ENCODE data around the gene EMB.
A peak's percentile ranks its signal among the peaks of the same experiment; 100 is the strongest.
"Not testable (repeated sequence)": the region's sequence is repeated elsewhere in the genome, so short reads cannot be mapped to it uniquely, and the experiment has no call there.

EMB gene

GRCh38 chr5:50440651-50441492 lies at the start of gene EMB:
EMB (minus strand) TSS chr5:50441288; CDS start chr5:50441151, 137 bp downstream.
- peak; percentile 66 to 79 for DNase-seq (ENCODE audit: low read depth in 2 of 2)

- not testable (repeated sequence) for DNase-seq (ENCODE audit: low read depth in 2 of 2)
These were observed 48.4 kb upstream of the EMB start for GRCh38 chr5:50489491-50489890.

- DNase-seq (ENCODE audit: low read depth in 2 of 2) = not testable (repeated sequence)
These were observed 37.7 kb upstream of the EMB start for GRCh38 chr5:50478790-50479189.

- no peak for DNase-seq (ENCODE audit: low read depth in 2 of 2)
These were observed 35.5 kb upstream of the EMB start for GRCh38 chr5:50476549-50476948.

GRCh38 chr5:50465015-50465414 lies 23.9 kb upstream of the EMB start:
- DNase-seq (ENCODE audit: low read depth in 2 of 2) = not testable (repeated sequence)

GRCh38 chr5:50463726-50464125 lies 22.6 kb upstream of the EMB start:
- no peak for DNase-seq (ENCODE audit: low read depth in 2 of 2)

GRCh38 chr5:50463047-50463446 lies 22.0 kb upstream of the EMB start:
- DNase-seq (ENCODE audit: low read depth in 2 of 2) = no peak

GRCh38 chr5:50462579-50462978 lies 21.5 kb upstream of the EMB start:
- DNase-seq (ENCODE audit: low read depth in 2 of 2) = not testable (repeated sequence)

GRCh38 chr5:50458372-50458771 lies 17.3 kb upstream of the EMB start:
- not testable (repeated sequence) for DNase-seq (ENCODE audit: low read depth in 2 of 2)

GRCh38 chr5:50449241-50449640 lies 8.2 kb upstream of the EMB start:
- not testable (repeated sequence) for DNase-seq (ENCODE audit: low read depth in 2 of 2)

GRCh38 chr5:50447941-50448340 lies 6.9 kb upstream of the EMB start:
- DNase-seq (ENCODE audit: low read depth in 2 of 2) = no peak

GRCh38 chr5:50447228-50447627 lies 6.1 kb upstream of the EMB start:
- DNase-seq (ENCODE audit: low read depth in 2 of 2) = no peak

GRCh38 chr5:50445296-50445949 lies 4.3 kb upstream of the EMB start:
- DNase-seq (ENCODE audit: low read depth in 2 of 2) = no peak

- not testable (repeated sequence) for DNase-seq (ENCODE audit: low read depth in 2 of 2)
These were observed 1.8 kb upstream of the EMB start for GRCh38 chr5:50442559-50443539.

GRCh38 chr5:50441493-50441955 lies 436 bp upstream of the EMB start:
- no peak for DNase-seq (ENCODE audit: low read depth in 2 of 2)

GRCh38 chr5:50439221-50439620 lies 1.9 kb downstream of the EMB start:
- DNase-seq (ENCODE audit: low read depth in 2 of 2) = no peak

- DNase-seq (ENCODE audit: low read depth in 2 of 2) = not testable (repeated sequence)
These were observed 3.0 kb downstream of the EMB start for GRCh38 chr5:50438060-50438459.

GRCh38 chr5:50435168-50435567 lies 5.9 kb downstream of the EMB start:
- no peak for DNase-seq (ENCODE audit: low read depth in 2 of 2)

GRCh38 chr5:50431133-50431904 lies 9.8 kb downstream of the EMB start:
- DNase-seq (ENCODE audit: low read depth in 2 of 2) = not testable (repeated sequence)

GRCh38 chr5:50423100-50423799 lies 17.8 kb downstream of the EMB start:
- not testable (repeated sequence) for DNase-seq (ENCODE audit: low read depth in 2 of 2)
